Natural killer cell (primary cell): ENCODE measurements around the gene PRXL2B. TPM values are rescaled to one million over a fixed set of nuclear protein-coding genes. Genes with fewer than 3 reads are reported as not detected.
"Not testable (repeated sequence)": the region's sequence is repeated elsewhere in the genome, so short reads cannot be mapped to it uniquely, and the experiment has no call there.

Source experiments
- ATAC-seq, 3 donors: fragments of 150-1000 bp in 2 of 3; fragments of 200-7000 bp in 1 of 3; cut with Tn5 transposase; 1 replicate in 1 of 3; 2 replicates in 2 of 3; pipeline ENCODE4 v1.10.0; 2021; ENCODE audit warnings: mild to moderate bottlenecking in 2 of 3, moderate library complexity in 2 of 3
- DNase-seq, 2 donors: peaks; one replicate each; pipeline versions ENCODE4 v3.0.0 to v3.0.0-alpha.2; 2013 to 2021; ENCODE audit warnings: mixed read lengths in 1 of 2
- H3K27ac ChIP-seq: one replicate; pipeline ENCODE4 v1.5.1; 2013; ENCODE audit warnings: mild to moderate bottlenecking, low read length
- H3K27me3 ChIP-seq: one replicate; pipeline ENCODE4 v1.6.1; 2013; ENCODE audit warnings: low read length; ENCODE audit not compliant: control insufficient read depth, insufficient read depth
- H3K36me3 ChIP-seq: one replicate; pipeline ENCODE4 v1.6.1; 2013; ENCODE audit warnings: low read length; ENCODE audit not compliant: control insufficient read depth, insufficient read depth
- H3K4me1 ChIP-seq: one replicate; pipeline ENCODE4 v1.6.1; 2013; ENCODE audit warnings: low read length; ENCODE audit not compliant: control insufficient read depth, insufficient read depth
- H3K4me3 ChIP-seq: one replicate; pipeline ENCODE4 v1.5.1; 2013; ENCODE audit warnings: low read length
- H3K9me3 ChIP-seq: one replicate; pipeline ENCODE4 v1.6.1; 2013; ENCODE audit warnings: low read length; ENCODE audit not compliant: control insufficient read depth, insufficient read depth
- H3K27ac Mint-ChIP-seq, 2 donors: one replicate each; pipeline ENCODE4 v1.8.0; 2022; ENCODE audit warnings: mild to moderate bottlenecking in 2 of 2, mixed read lengths in 2 of 2, moderate library complexity in 1 of 2
- H3K27me3 Mint-ChIP-seq, 2 donors: one replicate each; pipeline ENCODE4 v1.8.0; 2022; ENCODE audit warnings: low read depth in 2 of 2, mixed read lengths in 2 of 2
- H3K36me3 Mint-ChIP-seq: one replicate; pipeline ENCODE4 v1.8.0; 2022; ENCODE audit warnings: mixed read lengths
- H3K4me1 Mint-ChIP-seq, 2 donors: one replicate each; pipeline ENCODE4 v1.8.0; 2022; ENCODE audit warnings: mixed read lengths in 2 of 2
- H3K4me3 Mint-ChIP-seq: one replicate; pipeline ENCODE4 v1.8.0; 2022; ENCODE audit warnings: mild to moderate bottlenecking, moderate library complexity, mixed read lengths
- H3K9me3 Mint-ChIP-seq, 2 donors: one replicate each; pipeline ENCODE4 v1.8.0; 2022; ENCODE audit warnings: mixed read lengths in 2 of 2
- CTCF ChIP-seq: fragments of 200-600 bp; IDR thresholded peaks from one replicate; pipeline ENCODE4 v1.8.0; 2022; ENCODE audit warnings: antibody characterized with exemption
- WGBS: methylation state at CpG from one replicate; pipeline ENCODE4 v1.1.7; 2013; ENCODE audit warnings: missing lambda C conversion rate; ENCODE audit not compliant: insufficient coverage; 5-methylcytosine and 5-hydroxymethylcytosine counted together
- intact Hi-C: fragments of 100-400 bp; cut with micrococcal nuclease; formaldehyde crosslinking; loops from one replicate; pipeline ENCODE4 v1.14.2; 2022
- total RNA-seq, 4 donors: library from RNA; stranded (reverse); fragments of 120-200 nt in 1 of 4; gene quantifications; one replicate each; pipeline versions ENCODE4 v1.2.3 to v1.2.4, GENCODE V29; 2013 to 2022

Gene PRXL2B
- total RNA-seq, 3 donors from 2014 or later (not counting 1 experiment from before 2014, with no cell fraction given): 11.3 to 15.1 (median 11.6) TPM

GRCh38 chr1:2624735-2625300 is 38.2 kb downstream of the PRXL2B start:
- Mint-ChIP-seq H3K4me3 (no peak overlapping the region), H3K9me3 (no peaks in the 10 kb centered on the region), H3K27ac (no peak overlapping the region), H3K4me1 (no peaks in the 10 kb centered on the region), H3K36me3 (no peaks in the 10 kb centered on the region), H3K27me3 (peaks cover 29% of the 10 kb centered on the region in 2 donors)
- no peak overlapping the region for H3K4me3 ChIP-seq
- peaks cover 2% of the 10 kb centered on the region for H3K9me3 ChIP-seq
- no peak overlapping the region for H3K27ac ChIP-seq
- 85% methylated on average over 9 of the region's 13 CpGs for WGBS
- H3K4me1 ChIP-seq: peaks cover 5% of the 10 kb centered on the region
- H3K36me3 ChIP-seq: no peaks in the 10 kb centered on the region
- DNase-seq (no peak), ATAC-seq (no peak)
- intact Hi-C loops: no loop called here
- H3K27me3 ChIP-seq: peaks cover 20% of the 10 kb centered on the region
- TF ChIP-seq CTCF: no peak

- Mint-ChIP-seq H3K27ac (no peak overlapping the region), H3K36me3 (no peaks in the 10 kb centered on the region), H3K4me3 (no peak overlapping the region), H3K9me3 (no peaks in the 10 kb centered on the region), H3K27me3 (peaks cover 29% of the 10 kb centered on the region in 2 donors), H3K4me1 (no peaks in the 10 kb centered on the region)
- 88% methylated on average over 10 of the region's 10 CpGs for WGBS
- Histone ChIP-seq H3K4me3 (no peak overlapping the region), H3K27ac (no peak overlapping the region), H3K9me3 (peaks cover 2% of the 10 kb centered on the region), H3K27me3 (peaks cover 20% of the 10 kb centered on the region), H3K4me1 (peaks cover 5% of the 10 kb centered on the region), H3K36me3 (no peaks in the 10 kb centered on the region)
- intact Hi-C loops: no loop called here
- TF ChIP-seq CTCF: no peak
- ATAC-seq: no peak
- DNase-seq: no peak
Measured at GRCh38 chr1:2625311-2625710, 38.7 kb downstream of the PRXL2B start.

GRCh38 chr1:2625748-2626147 is 39.2 kb downstream of the PRXL2B start:
- intact Hi-C loops, H3K27ac Mint-ChIP-seq, H3K9me3 ChIP-seq, DNase-seq, H3K36me3 Mint-ChIP-seq, H3K36me3 ChIP-seq, H3K4me1 ChIP-seq, ATAC-seq, H3K9me3 Mint-ChIP-seq, H3K4me3 Mint-ChIP-seq, H3K27ac ChIP-seq, H3K4me3 ChIP-seq, H3K4me1 Mint-ChIP-seq: not testable (repeated sequence)
- peaks cover 20% of the 10 kb centered on the region for H3K27me3 ChIP-seq
- 74% methylated on average over 7 of the region's 7 CpGs for WGBS
- H3K27me3 Mint-ChIP-seq: peaks cover 29% of the 10 kb centered on the region in 2 donors

- Mint-ChIP-seq H3K9me3 (no peaks in the 10 kb centered on the region), H3K36me3 (no peaks in the 10 kb centered on the region), H3K4me3 (no peak overlapping the region), H3K27me3 (peaks cover 29 to 33% of the 10 kb centered on the region in 2 donors), H3K27ac (no peak overlapping the region), H3K4me1 (no peaks in the 10 kb centered on the region)
- TF ChIP-seq CTCF: no peak
- Histone ChIP-seq H3K27me3 (peaks cover 20% of the 10 kb centered on the region), H3K4me1 (peaks cover 5% of the 10 kb centered on the region), H3K27ac (no peak overlapping the region), H3K9me3 (no peaks in the 10 kb centered on the region), H3K36me3 (no peaks in the 10 kb centered on the region), H3K4me3 (no peak overlapping the region)
- ATAC-seq (peak in 1 of 3 donors; percentile 18), DNase-seq (peak in 1 of 2 donors; percentile 11)
- 55% methylated on average over 5 of the region's 6 CpGs for WGBS
- intact Hi-C loops: no loop called here
Measured at GRCh38 chr1:2627746-2628145, 41.2 kb downstream of the PRXL2B start.
